HG03558 (cell line): ENCODE data around the gene RPL32.
"Not testable (repeated sequence)": the region's sequence is repeated elsewhere in the genome, so short reads cannot be mapped to it uniquely, and the experiment has no call there.

Experiments
- ATAC-seq: cut with Tn5 transposase; IDR thresholded peaks from one replicate; pipeline ENCODE4 v1.9.1; 2021; ENCODE audit warnings: moderate number of reproducible peaks; ENCODE audit not compliant: unreplicated experiment; ENCODE audit errors: extremely low read depth

The RPL32 gene

GRCh38 chr3:12810013-12810780 is 31.2 kb downstream of the RPL32 start:
- peak; percentile 98 for ATAC-seq

GRCh38 chr3:12809435-12809834 is 31.9 kb downstream of the RPL32 start:
- ATAC-seq, result no peak

GRCh38 chr3:12809001-12809400 is 32.4 kb downstream of the RPL32 start:
- ATAC-seq, result no peak

GRCh38 chr3:12808587-12808986 is 32.8 kb downstream of the RPL32 start:
- no peak for ATAC-seq

GRCh38 chr3:12807601-12808359 is 33.6 kb downstream of the RPL32 start:
- no peak for ATAC-seq

GRCh38 chr3:12807066-12807465 is 34.3 kb downstream of the RPL32 start:
- ATAC-seq, result no peak

GRCh38 chr3:12803371-12803770 is 38.0 kb downstream of the RPL32 start:
- ATAC-seq, result no peak

- ATAC-seq, result no peak
Measured at GRCh38 chr3:12799525-12800440, 41.6 kb downstream of the RPL32 start.

GRCh38 chr3:12798559-12799179 is 42.7 kb downstream of the RPL32 start:
- no peak for ATAC-seq

GRCh38 chr3:12797892-12798558 is 43.3 kb downstream of the RPL32 start:
- ATAC-seq, result no peak

GRCh38 chr3:12797124-12797891 is 44.1 kb downstream of the RPL32 start:
- ATAC-seq, result no peak

- ATAC-seq, result no peak
Measured at GRCh38 chr3:12796171-12797123, 44.9 kb downstream of the RPL32 start, which contains the start of gene CAND2. Gene CAND2 (plus strand): TSS chr3:12796680. CDS start chr3:12796721, 41 bp downstream.

- ATAC-seq, result no peak
Measured at GRCh38 chr3:12793701-12794100, 47.7 kb downstream of the RPL32 start.

- ATAC-seq, result no peak
Measured at GRCh38 chr3:12791430-12791829, 49.9 kb downstream of the RPL32 start.

GRCh38 chr3:12787967-12788690 is 53.2 kb downstream of the RPL32 start:
- not testable (repeated sequence) for ATAC-seq

- ATAC-seq, result not testable (repeated sequence)
Measured at GRCh38 chr3:12787346-12787745, 54.0 kb downstream of the RPL32 start.

GRCh38 chr3:12785096-12785495 is 56.3 kb downstream of the RPL32 start:
- no peak for ATAC-seq
